HG02678 (cell line): Measurements from ENCODE around the gene RAB5IF.

Source experiments
- ATAC-seq: cut with Tn5 transposase; IDR thresholded peaks from one replicate; pipeline ENCODE4 v1.9.1; 2021; ENCODE audit warnings: mild to moderate bottlenecking, moderate library complexity; ENCODE audit not compliant: unreplicated experiment

The RAB5IF gene

DNA sequence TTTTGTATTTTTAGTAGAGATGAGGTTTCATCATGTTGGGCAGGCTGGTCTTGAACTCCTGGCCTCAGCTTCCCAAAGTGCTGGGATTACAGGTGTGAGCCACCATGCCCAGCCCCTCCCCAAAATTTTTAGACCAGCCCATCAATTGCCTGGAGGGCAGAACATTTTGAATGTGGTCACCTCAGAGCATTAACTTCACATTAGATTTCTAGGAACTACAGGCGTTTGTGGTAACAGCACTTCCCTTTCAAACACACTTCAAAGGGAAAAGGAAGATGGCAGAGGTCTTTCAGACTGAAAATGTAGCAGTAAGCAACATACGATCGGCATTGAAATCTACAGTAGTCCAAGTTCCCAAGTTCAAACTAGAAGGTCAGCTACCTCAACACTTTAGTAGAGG, 52.7 kb downstream of the RAB5IF start:
- no peak for ATAC-seq
